Adrenal gland (tissue), 5 donors: ENCODE data around the gene LMNTD2.

Experiments
- CTCF ChIP-seq, 6 experiments: fragments of 450-650 bp in 4 of 6; fragments of 200-600 bp in 2 of 6; sonication (generic) in 1 of 6; IDR thresholded peaks; 1 replicate in 5 of 6; 2 replicates in 1 of 6; pipeline versions ENCODE4 v1.5.1 to v1.8.0; 2016 to 2021; ENCODE audit warnings: antibody characterized with exemption in 6 of 6, mild to moderate bottlenecking in 2 of 6, moderate library complexity in 1 of 6
- POLR2A ChIP-seq, 2 donors: fragments of 450-650 bp; IDR thresholded peaks; one replicate each; pipeline ENCODE4 v1.6.1; 2017; ENCODE audit warnings: antibody characterized with exemption in 2 of 2, mild to moderate bottlenecking in 2 of 2, moderate library complexity in 1 of 2
- donor health status: DM: no; HTN: no; CAD: no.

- TF ChIP-seq CTCF (IDR thresholded peaks at IDR 0.05) (no peak), POLR2A (IDR thresholded peaks at IDR 0.05) (no peak)
These were observed 730 bp downstream of the LMNTD2 start for GRCh38 chr11:559712-560304.
